HepG2 (cell line): Measurements from ENCODE around the gene APEX2.

Source experiments
- GABPB1 ChIP-seq: IDR thresholded peaks from 2 replicates; pipeline ENCODE4 v1.6.1; 2016; ENCODE audit warnings: mild to moderate bottlenecking, missing genetic modification reagents, moderate library complexity, missing compliant biosample characterization
- MAZ ChIP-seq, 2 experiments: sonication (generic) in 1 of 2; formaldehyde crosslinking in 1 of 2; IDR thresholded peaks; 2 replicates each; pipeline versions ENCODE4 v1.5.0 to v1.6.1; 2012 to 2020; ENCODE audit warnings: low read depth in 2 of 2, mild to moderate bottlenecking in 2 of 2, borderline replicate concordance in 1 of 2, improper control_type of control experiment in 1 of 2, low read length in 1 of 2, missing genetic modification reagents in 1 of 2, moderate library complexity in 1 of 2
- NBN ChIP-seq: fragments of 450-650 bp; conservative IDR thresholded peaks from 2 replicates; pipeline ENCODE4 v1.6.1; 2017
- NFE2L1 ChIP-seq: sonication (generic); formaldehyde crosslinking; IDR thresholded peaks from 2 replicates; pipeline ENCODE4 v1.4.0; 2020; ENCODE audit warnings: missing genetic modification reagents, mild to moderate bottlenecking, borderline replicate concordance
- NRL ChIP-seq: sonication (generic); formaldehyde crosslinking; IDR thresholded peaks from 2 replicates; pipeline ENCODE4 v1.5.0; 2020; ENCODE audit warnings: missing genetic modification reagents, mild to moderate bottlenecking, moderate library complexity, borderline replicate concordance
- ZNF589 ChIP-seq: sonication (generic); formaldehyde crosslinking; conservative IDR thresholded peaks from 2 replicates; pipeline ENCODE4 v1.8.0; 2022; ENCODE audit warnings: mild to moderate bottlenecking, moderate library complexity, missing genetic modification reagents
- ZNF772 ChIP-seq: sonication (generic); formaldehyde crosslinking; IDR thresholded peaks from 2 replicates; pipeline ENCODE4 v1.5.0; 2020; ENCODE audit warnings: mild to moderate bottlenecking, missing genetic modification reagents
- TF ChIP-seq, protein P1 (sequence below): sonication (generic); formaldehyde crosslinking; IDR thresholded peaks from 2 replicates; pipeline ENCODE4 v1.4.0; 2020; ENCODE audit warnings: mild to moderate bottlenecking, missing genetic modification reagents
- TF ChIP-seq, protein P2 (sequence below), 2 experiments: IDR thresholded peaks; 2 replicates each; pipeline ENCODE4 v1.6.1; 2011 to 2012; ENCODE audit warnings: low read length in 2 of 2, borderline replicate concordance in 1 of 2, low read depth in 1 of 2, mild to moderate bottlenecking in 1 of 2, moderate library complexity in 1 of 2
- TF ChIP-seq, protein P3 (sequence below): sonication (generic); formaldehyde crosslinking; IDR thresholded peaks from 2 replicates; pipeline ENCODE4 v1.5.0; 2020; ENCODE audit warnings: missing genetic modification reagents, mild to moderate bottlenecking, borderline replicate concordance
- TF ChIP-seq, protein P4 (sequence below): sonication (generic); formaldehyde crosslinking; IDR thresholded peaks from 2 replicates; pipeline ENCODE4 v1.4.0; 2020; ENCODE audit warnings: missing genetic modification reagents
- TF ChIP-seq, protein P5 (sequence below): sonication (generic); formaldehyde crosslinking; IDR thresholded peaks from 2 replicates; pipeline ENCODE4 v1.5.0; 2020; ENCODE audit warnings: mild to moderate bottlenecking, missing genetic modification reagents, moderate library complexity

DNA sequence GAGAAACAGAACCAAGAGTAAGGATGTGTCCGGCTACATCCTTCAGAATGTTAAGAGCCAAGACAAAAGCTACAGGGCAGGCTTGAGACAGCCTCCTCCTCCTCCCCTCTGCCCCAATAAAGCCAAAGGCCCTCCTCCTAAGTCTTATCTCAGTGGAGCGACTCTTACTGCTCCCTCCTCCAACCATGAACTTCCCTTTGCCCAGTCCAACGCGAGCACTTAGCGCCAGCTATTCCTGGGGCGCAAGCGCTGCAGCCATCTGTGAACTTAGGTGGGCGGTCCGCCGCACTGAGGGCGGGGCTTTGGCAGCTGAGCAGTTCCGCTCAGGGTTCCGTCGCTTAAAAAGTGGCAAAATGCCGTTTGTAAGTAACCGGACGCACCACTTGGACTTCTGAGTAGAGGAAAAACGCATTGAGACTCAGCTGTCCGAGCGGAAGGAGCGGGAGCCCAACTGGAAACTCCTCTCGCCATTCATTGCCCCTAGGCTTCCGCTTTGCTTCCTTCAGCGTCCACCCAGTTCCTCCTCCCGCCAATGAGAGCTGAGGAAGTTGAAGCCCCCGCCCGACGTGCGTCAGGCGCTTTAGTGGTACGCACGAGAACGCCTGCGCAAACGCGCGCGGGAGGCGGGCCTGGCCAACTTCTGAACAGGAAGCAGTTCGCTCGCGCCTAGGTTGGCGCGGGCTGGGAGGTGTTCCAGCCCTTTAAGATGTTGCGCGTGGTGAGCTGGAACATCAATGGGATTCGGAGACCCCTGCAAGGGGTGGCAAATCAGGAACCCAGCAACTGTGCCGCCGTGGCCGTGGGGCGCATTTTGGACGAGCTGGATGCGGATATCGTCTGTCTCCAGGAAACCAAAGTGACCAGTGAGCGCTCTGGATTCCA, at the start of gene APEX2:
- TF ChIP-seq, protein P1, sequence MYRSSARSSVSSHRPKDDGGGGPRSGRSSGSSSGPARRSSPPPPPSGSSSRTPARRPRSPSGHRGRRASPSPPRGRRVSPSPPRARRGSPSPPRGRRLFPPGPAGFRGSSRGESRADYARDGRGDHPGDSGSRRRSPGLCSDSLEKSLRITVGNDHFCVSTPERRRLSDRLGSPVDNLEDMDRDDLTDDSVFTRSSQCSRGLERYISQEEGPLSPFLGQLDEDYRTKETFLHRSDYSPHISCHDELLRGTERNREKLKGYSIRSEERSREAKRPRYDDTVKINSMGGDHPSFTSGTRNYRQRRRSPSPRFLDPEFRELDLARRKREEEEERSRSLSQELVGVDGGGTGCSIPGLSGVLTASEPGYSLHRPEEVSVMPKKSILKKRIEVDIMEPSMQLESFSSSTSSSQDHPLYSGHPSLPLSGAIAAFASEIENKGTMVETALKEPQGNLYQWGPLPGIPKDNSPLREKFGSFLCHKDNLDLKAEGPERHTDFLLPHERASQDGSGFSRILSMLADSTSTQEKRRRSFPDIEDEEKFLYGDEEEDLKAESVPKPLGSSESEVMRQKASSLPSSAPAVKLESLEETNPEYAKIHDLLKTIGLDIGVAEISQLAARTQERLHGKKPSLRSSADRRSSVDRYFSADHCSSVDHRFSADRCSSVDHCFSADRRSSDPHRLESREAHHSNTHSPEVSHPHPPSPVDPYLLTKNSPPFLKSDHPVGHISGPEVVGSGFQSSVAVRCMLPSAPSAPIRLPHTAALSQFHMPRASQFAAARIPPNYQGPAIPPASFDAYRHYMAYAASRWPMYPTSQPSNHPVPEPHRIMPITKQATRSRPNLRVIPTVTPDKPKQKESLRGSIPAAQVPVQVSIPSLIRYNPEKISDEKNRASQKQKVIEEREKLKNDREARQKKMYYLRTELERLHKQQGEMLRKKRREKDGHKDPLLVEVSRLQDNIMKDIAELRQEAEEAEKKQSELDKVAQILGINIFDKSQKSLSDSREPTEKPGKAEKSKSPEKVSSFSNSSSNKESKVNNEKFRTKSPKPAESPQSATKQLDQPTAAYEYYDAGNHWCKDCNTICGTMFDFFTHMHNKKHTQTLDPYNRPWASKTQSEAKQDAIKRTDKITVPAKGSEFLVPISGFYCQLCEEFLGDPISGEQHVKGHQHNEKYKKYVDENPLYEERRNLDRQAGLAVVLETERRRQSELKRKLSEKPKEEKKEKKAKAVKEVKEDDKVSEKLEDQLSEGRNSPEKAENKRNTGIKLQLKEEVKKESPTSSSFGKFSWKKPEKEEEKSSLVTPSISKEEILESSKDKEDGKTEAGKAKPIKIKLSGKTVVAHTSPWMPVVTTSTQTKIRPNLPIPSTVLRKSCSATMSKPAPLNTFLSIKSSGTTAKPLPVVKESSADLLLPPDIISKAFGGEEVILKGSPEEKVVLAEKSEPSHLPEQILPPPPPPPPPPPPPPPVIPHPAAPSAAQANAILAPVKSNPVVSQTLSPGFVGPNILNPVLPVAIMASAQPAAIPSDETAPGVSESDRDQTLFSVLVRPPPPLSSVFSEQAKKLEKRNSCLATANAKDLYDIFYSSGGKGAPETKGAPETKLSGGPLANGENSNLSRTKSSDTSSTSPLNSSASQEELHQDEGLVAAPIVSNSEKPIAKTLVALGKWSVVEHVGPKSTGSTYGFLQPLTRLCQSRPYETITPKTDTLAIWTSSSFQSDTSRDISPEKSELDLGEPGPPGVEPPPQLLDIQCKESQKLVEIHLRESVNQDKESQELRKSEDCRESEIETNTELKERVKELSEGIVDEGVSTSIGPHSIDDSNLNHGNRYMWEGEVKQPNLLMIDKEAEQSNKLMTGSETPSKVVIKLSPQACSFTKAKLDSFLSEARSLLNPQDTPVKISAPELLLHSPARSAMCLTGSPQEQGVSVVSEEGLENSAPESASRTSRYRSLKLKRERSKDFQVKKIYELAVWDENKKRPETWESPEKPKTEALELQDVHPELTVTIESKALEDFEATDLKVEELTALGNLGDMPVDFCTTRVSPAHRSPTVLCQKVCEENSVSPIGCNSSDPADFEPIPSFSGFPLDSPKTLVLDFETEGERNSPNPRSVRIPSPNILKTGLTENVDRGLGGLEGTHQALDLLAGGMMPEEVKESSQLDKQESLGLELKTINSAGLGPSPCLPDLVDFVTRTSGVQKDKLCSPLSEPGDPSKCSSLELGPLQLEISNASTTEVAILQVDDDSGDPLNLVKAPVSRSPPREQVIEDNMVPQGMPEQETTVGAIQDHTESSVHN = no peak
- TF ChIP-seq NFE2L1 (CRISPR knock-in tag) (no peak), NRL (CRISPR knock-in tag) (no peak), MAZ (IDR thresholded peaks at IDR 0.05; ENCODE audit: borderline replicate concordance, low read depth, low read length) (no peak), MAZ (CRISPR knock-in tag; IDR thresholded peaks at IDR 0.05; ENCODE audit: low read depth) (no peak), GABPB1 (peak; percentile 90), ZNF772 (CRISPR knock-in tag) (no peak), NBN (no peak), ZNF589 (CRISPR knock-in tag) (no peak)
- TF ChIP-seq, protein P2, sequence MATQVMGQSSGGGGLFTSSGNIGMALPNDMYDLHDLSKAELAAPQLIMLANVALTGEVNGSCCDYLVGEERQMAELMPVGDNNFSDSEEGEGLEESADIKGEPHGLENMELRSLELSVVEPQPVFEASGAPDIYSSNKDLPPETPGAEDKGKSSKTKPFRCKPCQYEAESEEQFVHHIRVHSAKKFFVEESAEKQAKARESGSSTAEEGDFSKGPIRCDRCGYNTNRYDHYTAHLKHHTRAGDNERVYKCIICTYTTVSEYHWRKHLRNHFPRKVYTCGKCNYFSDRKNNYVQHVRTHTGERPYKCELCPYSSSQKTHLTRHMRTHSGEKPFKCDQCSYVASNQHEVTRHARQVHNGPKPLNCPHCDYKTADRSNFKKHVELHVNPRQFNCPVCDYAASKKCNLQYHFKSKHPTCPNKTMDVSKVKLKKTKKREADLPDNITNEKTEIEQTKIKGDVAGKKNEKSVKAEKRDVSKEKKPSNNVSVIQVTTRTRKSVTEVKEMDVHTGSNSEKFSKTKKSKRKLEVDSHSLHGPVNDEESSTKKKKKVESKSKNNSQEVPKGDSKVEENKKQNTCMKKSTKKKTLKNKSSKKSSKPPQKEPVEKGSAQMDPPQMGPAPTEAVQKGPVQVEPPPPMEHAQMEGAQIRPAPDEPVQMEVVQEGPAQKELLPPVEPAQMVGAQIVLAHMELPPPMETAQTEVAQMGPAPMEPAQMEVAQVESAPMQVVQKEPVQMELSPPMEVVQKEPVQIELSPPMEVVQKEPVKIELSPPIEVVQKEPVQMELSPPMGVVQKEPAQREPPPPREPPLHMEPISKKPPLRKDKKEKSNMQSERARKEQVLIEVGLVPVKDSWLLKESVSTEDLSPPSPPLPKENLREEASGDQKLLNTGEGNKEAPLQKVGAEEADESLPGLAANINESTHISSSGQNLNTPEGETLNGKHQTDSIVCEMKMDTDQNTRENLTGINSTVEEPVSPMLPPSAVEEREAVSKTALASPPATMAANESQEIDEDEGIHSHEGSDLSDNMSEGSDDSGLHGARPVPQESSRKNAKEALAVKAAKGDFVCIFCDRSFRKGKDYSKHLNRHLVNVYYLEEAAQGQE (IDR thresholded peaks at IDR 0.05; ENCODE audit: borderline replicate concordance in 1 of 2, low read depth in 1 of 2, low read length in 2 of 2) = no peak
- TF ChIP-seq, protein P3, sequence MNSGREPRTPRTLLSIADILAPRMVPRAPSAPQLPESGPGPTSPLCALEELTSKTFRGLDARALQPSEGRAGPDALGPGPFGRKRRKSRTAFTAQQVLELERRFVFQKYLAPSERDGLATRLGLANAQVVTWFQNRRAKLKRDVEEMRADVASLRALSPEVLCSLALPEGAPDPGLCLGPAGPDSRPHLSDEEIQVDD (CRISPR knock-in tag) = no peak
- TF ChIP-seq, protein P4, sequence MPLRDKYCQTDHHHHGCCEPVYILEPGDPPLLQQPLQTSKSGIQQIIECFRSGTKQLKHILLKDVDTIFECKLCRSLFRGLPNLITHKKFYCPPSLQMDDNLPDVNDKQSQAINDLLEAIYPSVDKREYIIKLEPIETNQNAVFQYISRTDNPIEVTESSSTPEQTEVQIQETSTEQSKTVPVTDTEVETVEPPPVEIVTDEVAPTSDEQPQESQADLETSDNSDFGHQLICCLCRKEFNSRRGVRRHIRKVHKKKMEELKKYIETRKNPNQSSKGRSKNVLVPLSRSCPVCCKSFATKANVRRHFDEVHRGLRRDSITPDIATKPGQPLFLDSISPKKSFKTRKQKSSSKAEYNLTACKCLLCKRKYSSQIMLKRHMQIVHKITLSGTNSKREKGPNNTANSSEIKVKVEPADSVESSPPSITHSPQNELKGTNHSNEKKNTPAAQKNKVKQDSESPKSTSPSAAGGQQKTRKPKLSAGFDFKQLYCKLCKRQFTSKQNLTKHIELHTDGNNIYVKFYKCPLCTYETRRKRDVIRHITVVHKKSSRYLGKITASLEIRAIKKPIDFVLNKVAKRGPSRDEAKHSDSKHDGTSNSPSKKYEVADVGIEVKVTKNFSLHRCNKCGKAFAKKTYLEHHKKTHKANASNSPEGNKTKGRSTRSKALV (CRISPR knock-in tag) = no peak
- TF ChIP-seq, protein P5, sequence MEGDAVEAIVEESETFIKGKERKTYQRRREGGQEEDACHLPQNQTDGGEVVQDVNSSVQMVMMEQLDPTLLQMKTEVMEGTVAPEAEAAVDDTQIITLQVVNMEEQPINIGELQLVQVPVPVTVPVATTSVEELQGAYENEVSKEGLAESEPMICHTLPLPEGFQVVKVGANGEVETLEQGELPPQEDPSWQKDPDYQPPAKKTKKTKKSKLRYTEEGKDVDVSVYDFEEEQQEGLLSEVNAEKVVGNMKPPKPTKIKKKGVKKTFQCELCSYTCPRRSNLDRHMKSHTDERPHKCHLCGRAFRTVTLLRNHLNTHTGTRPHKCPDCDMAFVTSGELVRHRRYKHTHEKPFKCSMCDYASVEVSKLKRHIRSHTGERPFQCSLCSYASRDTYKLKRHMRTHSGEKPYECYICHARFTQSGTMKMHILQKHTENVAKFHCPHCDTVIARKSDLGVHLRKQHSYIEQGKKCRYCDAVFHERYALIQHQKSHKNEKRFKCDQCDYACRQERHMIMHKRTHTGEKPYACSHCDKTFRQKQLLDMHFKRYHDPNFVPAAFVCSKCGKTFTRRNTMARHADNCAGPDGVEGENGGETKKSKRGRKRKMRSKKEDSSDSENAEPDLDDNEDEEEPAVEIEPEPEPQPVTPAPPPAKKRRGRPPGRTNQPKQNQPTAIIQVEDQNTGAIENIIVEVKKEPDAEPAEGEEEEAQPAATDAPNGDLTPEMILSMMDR (CRISPR knock-in tag) = no peak
